Fibroblast of pulmonary artery (primary cell): ENCODE measurements around the gene LAMA5.

Experiments used
- DNase-seq: peaks from one replicate; pipeline ENCODE4 v3.0.0-alpha.2; 2010; ENCODE audit warnings: low read depth
- H3K4me3 ChIP-seq: replicated peaks from 2 replicates; pipeline ENCODE4 v1.5.1; 2011; ENCODE audit warnings: low read depth, mild to moderate bottlenecking, control low read depth, low read length, moderate library complexity
- CTCF ChIP-seq: IDR thresholded peaks from 2 replicates; pipeline ENCODE4 v1.5.1; 2011; ENCODE audit warnings: mild to moderate bottlenecking, control low read depth, low read length, inconsistent platforms; ENCODE audit errors: missing control alignments

LAMA5 gene

GRCh38 chr20:62370807-62371587 lies 3.9 kb upstream of the LAMA5 start:
- DNase-seq, result no peak
- no peak for TF ChIP-seq CTCF
- H3K4me3 ChIP-seq, result no peak overlapping the region

GRCh38 chr20:62370115-62370806 lies 3.1 kb upstream of the LAMA5 start:
- no peak for TF ChIP-seq CTCF
- no peak overlapping the region for H3K4me3 ChIP-seq
- peak; percentile 75 for DNase-seq

- no peak overlapping the region for H3K4me3 ChIP-seq
- no peak for TF ChIP-seq CTCF
- no peak for DNase-seq
Measured at GRCh38 chr20:62369815-62370114, 2.7 kb upstream of the LAMA5 start.

GRCh38 chr20:62368976-62369814 lies 2.1 kb upstream of the LAMA5 start:
- TF ChIP-seq CTCF, result peak; percentile 19
- DNase-seq, result peak; percentile 51
- H3K4me3 ChIP-seq, result no peak overlapping the region

- no peak overlapping the region for H3K4me3 ChIP-seq
- no peak for DNase-seq
- TF ChIP-seq CTCF, result no peak
Measured at GRCh38 chr20:62368392-62368975, 1.4 kb upstream of the LAMA5 start.

- no peak for DNase-seq
- no peak for TF ChIP-seq CTCF
- no peak overlapping the region for H3K4me3 ChIP-seq
Measured at GRCh38 chr20:62367633-62368391, 700 bp upstream of the LAMA5 start.
